NT2/D1 (cell line): ENCODE results near the gene TLR10.

ENCODE experiments used
- SUZ12 ChIP-seq: IDR thresholded peaks from 2 replicates; pipeline ENCODE4 v1.6.1; 2011; ENCODE audit not compliant: insufficient read length, insufficient read depth; ENCODE audit errors: extremely low read depth
- YY1 ChIP-seq: IDR thresholded peaks from 2 replicates; pipeline ENCODE4 v1.6.1; 2011; ENCODE audit not compliant: insufficient read length, insufficient read depth
- ZNF274 ChIP-seq: IDR thresholded peaks from 2 replicates; pipeline ENCODE4 v1.6.1; 2011; ENCODE audit warnings: mild to moderate bottlenecking, low read depth, low read length

- TF ChIP-seq ZNF274 (no peak), YY1 (no peak), SUZ12 (no peak)
Observed at GRCh38 chr4:38759790-38760122, 23.0 kb downstream of the TLR10 start.
